ENCODE measurements around the gene HSPG2. TPM values are rescaled to one million over a fixed set of nuclear protein-coding genes. Genes with fewer than 3 reads are reported as not detected.

The HSPG2 gene
- total and polyA plus RNA-seq, 12 donors = 38.7 to 558 (median 273) TPM

- peaks cover 66 to 73% of the 10 kb centered on the region in 2 donors for H3K4me1 ChIP-seq (replicated peaks in 1 of 2)
- peak overlapping the region; percentile 62 to 98 (median 95) for H3K27ac ChIP-seq
- H3K36me3 ChIP-seq (replicated peaks in 1 of 2) = no peaks in the 10 kb centered on the region
- no peak for TF ChIP-seq POLR2A (IDR thresholded peaks at IDR 0.05)
- TF ChIP-seq CTCF (IDR thresholded peaks at IDR 0.05) = no peak
- peak overlapping the region in 3 of 4 donors; percentile 38 to 78 (median 56) for H3K4me3 ChIP-seq
- H3K9me3 ChIP-seq (replicated peaks in 1 of 3) = no peaks in the 10 kb centered on the region
- peak in 1 of 7 donors; percentile 52 for DNase-seq
- intact Hi-C loops (cut with DNase I) = no loop called here
- H3K27me3 ChIP-seq = no peaks in the 10 kb centered on the region
- WGBS, 4 donors = 3 to 18% (median 9%) methylated on average over 3 to 34 of the region's 34 CpGs
Observed at GRCh38 chr1:21936366-21937031, 611 bp downstream of the HSPG2 start.

- DNase-seq = peak in 2 of 7 donors; percentile 29 to 41
- intact Hi-C loops (cut with DNase I) = no loop called here
- no peaks in the 10 kb centered on the region for H3K9me3 ChIP-seq (replicated peaks in 1 of 3)
- H3K27ac ChIP-seq = peak overlapping the region; percentile 62 to 98 (median 95)
- no peaks in the 10 kb centered on the region for H3K27me3 ChIP-seq
- H3K36me3 ChIP-seq (replicated peaks in 1 of 2) = no peaks in the 10 kb centered on the region
- 13 to 31% (median 22%) methylated on average over 5 to 8 of the region's 8 CpGs for WGBS, 4 donors
- TF ChIP-seq CTCF (IDR thresholded peaks at IDR 0.05) = no peak
- TF ChIP-seq POLR2A (IDR thresholded peaks at IDR 0.05) = no peak
- H3K4me3 ChIP-seq = peak overlapping the region in 2 of 4 donors; percentile 56 to 78
- H3K4me1 ChIP-seq (replicated peaks in 1 of 2) = peaks cover 72 to 78% of the 10 kb centered on the region in 2 donors
Observed at GRCh38 chr1:21935891-21936365, 1.2 kb downstream of the HSPG2 start.

- DNase-seq = no peak
- TF ChIP-seq POLR2A (IDR thresholded peaks at IDR 0.05) (no peak), CTCF (IDR thresholded peaks at IDR 0.05) (no peak)
- Histone ChIP-seq H3K9me3 (replicated peaks in 1 of 3) (no peaks in the 10 kb centered on the region), H3K4me1 (replicated peaks in 1 of 2) (peaks cover 77 to 83% of the 10 kb centered on the region in 2 donors), H3K27ac (peak overlapping the region; percentile 37 to 98 (median 95)), H3K4me3 (peak overlapping the region in 2 of 4 donors; percentile 56 to 78), H3K27me3 (no peaks in the 10 kb centered on the region), H3K36me3 (replicated peaks in 1 of 2) (no peaks in the 10 kb centered on the region)
- intact Hi-C loops (cut with DNase I) = no loop called here
- WGBS, 4 donors = 23 to 31% (median 25%) methylated on average over 8 to 10 of the region's 10 CpGs
Observed at GRCh38 chr1:21935393-21935804, 1.7 kb downstream of the HSPG2 start.

- no peak for TF ChIP-seq CTCF (IDR thresholded peaks at IDR 0.05)
- peak in 1 of 2 donors; percentile 47 for TF ChIP-seq POLR2A (IDR thresholded peaks at IDR 0.05)
Observed at GRCh38 chr1:21933397-21934248, 3.5 kb downstream of the HSPG2 start.

More at GRCh38 chr1:21933397-21934248, 3.5 kb downstream of the HSPG2 start:
- Histone ChIP-seq H3K4me3 (peak overlapping the region in 1 of 4 donors; percentile 37), H3K4me1 (replicated peaks in 1 of 2) (peaks cover 74 to 80% of the 10 kb centered on the region in 2 donors), H3K27ac (peak overlapping the region; percentile 71 to 98 (median 95)), H3K27me3 (no peaks in the 10 kb centered on the region), H3K9me3 (replicated peaks in 1 of 3) (no peaks in the 10 kb centered on the region), H3K36me3 (replicated peaks in 1 of 2) (no peaks in the 10 kb centered on the region)
- intact Hi-C loops (cut with DNase I) = no loop called here
- DNase-seq = peak; percentile 61 to 83 (median 78)
- 18 to 38% (median 28%) methylated on average over 14 to 19 of the region's 19 CpGs for WGBS, 4 donors
